OCI-LY3 (cell line): ENCODE data around the gene PCDH15.

ENCODE experiments used
- H2AFZ ChIP-seq: fragments of 200-600, 300-600 bp; shearing (Covaris generic); 2 replicates; pipeline ENCODE4 v1.6.0; 2014; ENCODE audit warnings: antibody characterized with exemption, low read depth, low read length
- H3K27ac ChIP-seq: fragments of 200-600, 300-600 bp; sonication (generic); 2 replicates; pipeline ENCODE4 v1.5.1; 2014; ENCODE audit warnings: mild to moderate bottlenecking, low read length, moderate library complexity, mixed read lengths
- H3K27me3 ChIP-seq: fragments of 200-600, 300-600 bp; sonication (generic); 2 replicates; pipeline ENCODE4 v1.6.1; 2014; ENCODE audit warnings: low read depth, low read length, mixed read lengths
- H3K36me3 ChIP-seq: fragments of 200-600, 300-600 bp; sonication (generic); replicated peaks from 2 replicates; pipeline ENCODE3; 2014; ENCODE audit warnings: low read depth, low read length, mixed read lengths
- H3K4me1 ChIP-seq: fragments of 300-600, 200-600 bp; sonication (generic); 2 replicates; pipeline ENCODE4 v1.6.1; 2014; ENCODE audit warnings: low read length, mixed read lengths
- H3K4me2 ChIP-seq: fragments of 200-600, 300-600 bp; sonication (generic); 2 replicates; pipeline ENCODE4 v1.6.1; 2014; ENCODE audit warnings: low read length, mixed read lengths
- H3K4me3 ChIP-seq: fragments of 300-600, 200-600 bp; sonication (generic); 2 replicates; pipeline ENCODE4 v1.5.1; 2014; ENCODE audit warnings: antibody characterized with exemption, mild to moderate bottlenecking, low read length, moderate library complexity
- H3K79me2 ChIP-seq: fragments of 300-600, 200-600 bp; shearing (Covaris generic); 2 replicates; pipeline ENCODE4 v1.6.1; 2014; ENCODE audit warnings: mild to moderate bottlenecking, low read length, mixed read lengths
- H3K9ac ChIP-seq: fragments of 300-600, 200-600 bp; shearing (Covaris generic); 2 replicates; pipeline ENCODE4 v1.6.0; 2014; ENCODE audit warnings: mild to moderate bottlenecking, low read length, moderate library complexity
- H3K9me3 ChIP-seq: fragments of 200-600, 300-600 bp; shearing (Covaris generic); 2 replicates; pipeline ENCODE4 v1.6.1; 2014; ENCODE audit warnings: low read length, mixed read lengths; ENCODE audit not compliant: insufficient read depth
- H4K20me1 ChIP-seq: fragments of 200-600, 300-600 bp; sonication (generic); 2 replicates; pipeline ENCODE4 v1.6.1; 2016; ENCODE audit warnings: low read length, mixed read lengths; ENCODE audit not compliant: insufficient read depth
- EZH2phosphoT487 ChIP-seq: fragments of 200-600 bp; shearing (Covaris generic); IDR thresholded peaks from 2 replicates; pipeline ENCODE4 v1.6.1; 2018; ENCODE audit warnings: antibody characterized with exemption, mixed run types, low read depth
- TF ChIP-seq, protein P1 (sequence below): fragments of 200-600, 300-600 bp; sonication (generic); IDR thresholded peaks from 2 replicates; pipeline ENCODE4 v1.5.1; 2014; ENCODE audit warnings: antibody characterized with exemption, low read length, low read depth

Gene PCDH15

GRCh38 chr10:54833029-54833428 is 32.0 kb upstream of the PCDH15 start:
- no peaks in the 10 kb centered on the region for H3K4me1 ChIP-seq
- no peak overlapping the region for H2AFZ ChIP-seq
- H3K79me2 ChIP-seq: no peaks in the 10 kb centered on the region
- no peak overlapping the region for H3K9ac ChIP-seq
- H4K20me1 ChIP-seq: no peaks in the 10 kb centered on the region
- no peaks in the 10 kb centered on the region for H3K27me3 ChIP-seq
- no peaks in the 10 kb centered on the region for H3K9me3 ChIP-seq
- H3K36me3 ChIP-seq: no peaks in the 10 kb centered on the region
- no peak overlapping the region for H3K4me2 ChIP-seq
- H3K4me3 ChIP-seq: no peak overlapping the region
- H3K27ac ChIP-seq: no peak overlapping the region
- TF ChIP-seq, protein P1, sequence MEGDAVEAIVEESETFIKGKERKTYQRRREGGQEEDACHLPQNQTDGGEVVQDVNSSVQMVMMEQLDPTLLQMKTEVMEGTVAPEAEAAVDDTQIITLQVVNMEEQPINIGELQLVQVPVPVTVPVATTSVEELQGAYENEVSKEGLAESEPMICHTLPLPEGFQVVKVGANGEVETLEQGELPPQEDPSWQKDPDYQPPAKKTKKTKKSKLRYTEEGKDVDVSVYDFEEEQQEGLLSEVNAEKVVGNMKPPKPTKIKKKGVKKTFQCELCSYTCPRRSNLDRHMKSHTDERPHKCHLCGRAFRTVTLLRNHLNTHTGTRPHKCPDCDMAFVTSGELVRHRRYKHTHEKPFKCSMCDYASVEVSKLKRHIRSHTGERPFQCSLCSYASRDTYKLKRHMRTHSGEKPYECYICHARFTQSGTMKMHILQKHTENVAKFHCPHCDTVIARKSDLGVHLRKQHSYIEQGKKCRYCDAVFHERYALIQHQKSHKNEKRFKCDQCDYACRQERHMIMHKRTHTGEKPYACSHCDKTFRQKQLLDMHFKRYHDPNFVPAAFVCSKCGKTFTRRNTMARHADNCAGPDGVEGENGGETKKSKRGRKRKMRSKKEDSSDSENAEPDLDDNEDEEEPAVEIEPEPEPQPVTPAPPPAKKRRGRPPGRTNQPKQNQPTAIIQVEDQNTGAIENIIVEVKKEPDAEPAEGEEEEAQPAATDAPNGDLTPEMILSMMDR: no peak
- TF ChIP-seq EZH2phosphoT487: no peak

GRCh38 chr10:54826994-54827560 is 26.0 kb upstream of the PCDH15 start:
- no peaks in the 10 kb centered on the region for H3K36me3 ChIP-seq
- no peaks in the 10 kb centered on the region for H3K4me1 ChIP-seq
- H3K9ac ChIP-seq: no peak overlapping the region
- H3K9me3 ChIP-seq: no peaks in the 10 kb centered on the region
- no peaks in the 10 kb centered on the region for H3K79me2 ChIP-seq
- H2AFZ ChIP-seq: no peak overlapping the region
- no peak overlapping the region for H3K4me2 ChIP-seq
- H3K27me3 ChIP-seq: no peaks in the 10 kb centered on the region
- no peaks in the 10 kb centered on the region for H4K20me1 ChIP-seq
- no peak overlapping the region for H3K4me3 ChIP-seq
- H3K27ac ChIP-seq: no peak overlapping the region
- TF ChIP-seq EZH2phosphoT487: no peak
- TF ChIP-seq, protein P1: no peak

DNA sequence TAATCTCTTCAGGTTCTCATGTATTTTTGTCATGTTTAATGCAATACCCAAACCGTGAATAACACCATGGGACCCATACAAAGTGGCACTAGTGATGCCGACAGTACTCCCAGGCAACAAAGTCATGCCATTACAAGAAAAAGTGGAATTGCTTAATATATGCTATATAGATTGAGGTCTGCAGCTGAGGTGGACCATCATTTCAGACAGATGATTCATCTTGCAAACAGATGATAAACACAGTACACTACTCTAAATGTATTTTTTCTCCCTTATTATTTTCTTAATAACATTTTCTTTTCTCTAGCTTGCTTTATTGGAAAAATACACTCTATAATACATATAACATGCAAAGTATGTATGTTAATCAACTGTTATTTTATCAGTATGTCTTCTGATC is 14.6 kb upstream of the PCDH15 start:
- Histone ChIP-seq H3K36me3 (no peaks in the 10 kb centered on the region), H4K20me1 (no peaks in the 10 kb centered on the region), H3K9me3 (no peaks in the 10 kb centered on the region), H3K4me1 (no peaks in the 10 kb centered on the region), H3K27ac (no peak overlapping the region), H2AFZ (no peak overlapping the region), H3K27me3 (no peaks in the 10 kb centered on the region), H3K9ac (no peak overlapping the region), H3K4me2 (no peak overlapping the region), H3K79me2 (no peaks in the 10 kb centered on the region), H3K4me3 (no peak overlapping the region)
- TF ChIP-seq, protein P1: no peak
- no peak for TF ChIP-seq EZH2phosphoT487

- Histone ChIP-seq H3K9ac (no peak overlapping the region), H3K9me3 (no peaks in the 10 kb centered on the region), H2AFZ (no peak overlapping the region), H3K4me3 (no peak overlapping the region), H4K20me1 (no peaks in the 10 kb centered on the region), H3K79me2 (no peaks in the 10 kb centered on the region), H3K27me3 (no peaks in the 10 kb centered on the region), H3K4me1 (no peaks in the 10 kb centered on the region), H3K4me2 (no peak overlapping the region), H3K27ac (no peak overlapping the region), H3K36me3 (no peaks in the 10 kb centered on the region)
- TF ChIP-seq, protein P1: no peak
- TF ChIP-seq EZH2phosphoT487: no peak
Measured at GRCh38 chr10:54808186-54808935, 7.3 kb upstream of the PCDH15 start.
